Neural progenitor cell (in vitro differentiated cells): ENCODE results near the gene KIF12. TPM values are rescaled to one million over a fixed set of nuclear protein-coding genes. Genes with fewer than 3 reads are reported as not detected.

Experiments used
- DNase-seq: peaks from one replicate; pipeline ENCODE4 v3.0.0-alpha.2; 2016; ENCODE audit warnings: low spot score
- H2AFZ ChIP-seq: fragments of 200-600 bp; sonication (generic); replicated peaks from 2 replicates; pipeline ENCODE4 v1.6.1; 2016; ENCODE audit warnings: antibody characterized with exemption
- H3F3A ChIP-seq: fragments of 200-600 bp; sonication (generic); 2 replicates; pipeline ENCODE4 v1.6.1; 2016; ENCODE audit warnings: antibody characterized with exemption, low read depth
- H3K27ac ChIP-seq: fragments of 200-600 bp; sonication (generic); 2 replicates; pipeline ENCODE4 v1.5.1; 2016; ENCODE audit warnings: mild to moderate bottlenecking
- H3K27me3 ChIP-seq: fragments of 200-600 bp; sonication (generic); 2 replicates; pipeline ENCODE4 v1.6.1; 2016; ENCODE audit warnings: mild to moderate bottlenecking, moderate library complexity
- H3K36me3 ChIP-seq: fragments of 200-600 bp; sonication (generic); 2 replicates; pipeline ENCODE4 v1.5.1; 2016
- H3K4me1 ChIP-seq: fragments of 200-600 bp; sonication (generic); 2 replicates; pipeline ENCODE4 v1.6.1; 2016; ENCODE audit warnings: mixed run types
- H3K4me2 ChIP-seq: fragments of 200-600 bp; sonication (generic); 2 replicates; pipeline ENCODE4 v1.6.1; 2016
- H3K4me3 ChIP-seq: fragments of 200-600 bp; sonication (generic); 2 replicates; pipeline ENCODE4 v1.5.1; 2016
- H3K79me2 ChIP-seq: fragments of 200-600 bp; sonication (generic); 2 replicates; pipeline ENCODE4 v1.6.1; 2016; ENCODE audit warnings: low read depth
- H3K9ac ChIP-seq: fragments of 200-600 bp; sonication (generic); 2 replicates; pipeline ENCODE4 v1.6.1; 2016
- H3K9me3 ChIP-seq: fragments of 200-600 bp; sonication (generic); 2 replicates; pipeline ENCODE4 v1.5.1; 2016; ENCODE audit warnings: low read depth
- H4K20me1 ChIP-seq: fragments of 200-600 bp; sonication (generic); 2 replicates; pipeline ENCODE4 v1.6.1; 2016; ENCODE audit warnings: low read depth
- H3K27ac Mint-ChIP-seq: 3 replicates; pipeline ENCODE4 v1.8.0; 2021; ENCODE audit warnings: mixed read lengths
- H3K27me3 Mint-ChIP-seq: 2 replicates; pipeline ENCODE4 v1.8.0; 2022; ENCODE audit warnings: low read depth, mild to moderate bottlenecking, inconsistent platforms, moderate library complexity, mixed read lengths; ENCODE audit not compliant: insufficient read depth
- H3K36me3 Mint-ChIP-seq: 3 replicates; pipeline ENCODE4 v1.8.0; 2021; ENCODE audit warnings: mixed read lengths
- H3K4me1 Mint-ChIP-seq: 3 replicates; pipeline ENCODE4 v1.8.0; 2021; ENCODE audit warnings: mixed read lengths
- H3K4me3 Mint-ChIP-seq: 3 replicates; pipeline ENCODE4 v1.8.0; 2021; ENCODE audit warnings: mild to moderate bottlenecking, moderate library complexity, mixed read lengths
- H3K9me3 Mint-ChIP-seq: 3 replicates; pipeline ENCODE4 v1.8.0; 2020; ENCODE audit warnings: mixed read lengths
- EZH2 ChIP-seq: fragments of 200-600 bp; sonication (generic); IDR thresholded peaks from 2 replicates; pipeline ENCODE4 v1.6.1; 2017; ENCODE audit warnings: antibody characterized with exemption, mild to moderate bottlenecking, moderate library complexity
- EZH2phosphoT487 ChIP-seq: fragments of 200-600 bp; sonication (generic); IDR thresholded peaks from 2 replicates; pipeline ENCODE4 v1.6.1; 2017; ENCODE audit warnings: antibody characterized with exemption
- total RNA-seq: library from RNA; depleted of rRNA; stranded (reverse); fragments of >200 nt; gene quantifications from 2 replicates; pipeline ENCODE4 v1.2.3, GENCODE V29; 2015; ENCODE audit warnings: low replicate concordance
- TF ChIP-seq, protein P1 (sequence below): fragments of 200-600 bp; sonication (generic); IDR thresholded peaks from 2 replicates; pipeline ENCODE4 v1.5.1; 2017; ENCODE audit warnings: antibody characterized with exemption, mild to moderate bottlenecking

KIF12 gene
- total RNA-seq, 1 donor from 2014 or later = 0.56 TPM

DNA sequence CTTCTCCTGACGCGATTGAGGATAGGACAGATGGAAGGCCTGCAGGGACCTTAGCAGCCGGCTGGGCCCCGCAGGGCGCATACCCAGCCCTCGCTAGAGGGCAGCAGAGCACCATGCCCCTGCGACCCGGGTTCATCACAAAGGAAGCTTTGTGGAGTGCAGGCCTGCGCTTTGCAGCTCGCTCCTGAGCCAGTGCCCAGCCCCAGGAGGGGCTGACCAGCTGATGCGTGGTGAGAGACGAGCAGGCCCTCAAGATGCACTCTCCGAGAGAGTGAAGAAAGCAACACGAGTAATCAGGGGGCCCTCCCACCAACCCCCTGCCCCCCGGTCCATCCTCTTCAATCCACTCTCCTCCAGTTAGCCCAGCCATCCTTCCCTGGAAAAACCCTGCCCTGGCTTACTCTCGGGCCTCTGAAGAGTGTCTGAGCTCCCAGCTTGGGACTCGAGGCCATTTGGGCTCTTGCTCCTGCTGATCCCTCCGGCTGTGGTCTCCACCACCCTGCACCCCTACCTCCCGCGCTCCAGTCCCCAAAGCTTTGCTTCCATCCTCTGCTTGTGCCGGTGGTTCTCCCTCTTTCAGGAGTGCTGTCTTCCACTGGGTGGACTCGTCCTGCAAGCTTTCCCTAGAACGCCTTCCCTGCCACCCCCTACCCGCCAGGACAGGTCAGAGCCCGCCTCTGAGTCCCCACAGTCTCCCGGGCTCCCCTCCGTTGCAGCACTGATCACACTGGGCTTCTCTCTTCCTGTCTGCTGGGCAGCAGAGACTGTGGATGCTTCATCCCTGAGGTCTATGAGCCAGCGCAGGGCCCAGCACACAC is 9.1 kb upstream of the KIF12 start:
- Histone ChIP-seq H4K20me1 (no peaks in the 10 kb centered on the region), H3K4me3 (no peak overlapping the region), H3K4me1 (no peaks in the 10 kb centered on the region), H3K27me3 (peaks cover 35% of the 10 kb centered on the region), H3K9me3 (no peaks in the 10 kb centered on the region), H3K27ac (no peak overlapping the region), H2AFZ (peak overlapping the region; percentile 59), H3K4me2 (no peak overlapping the region), H3K36me3 (no peaks in the 10 kb centered on the region), H3K9ac (no peak overlapping the region), H3K79me2 (no peaks in the 10 kb centered on the region), H3F3A (no peaks in the 10 kb centered on the region)
- H3K4me3 Mint-ChIP-seq = peak overlapping the region; percentile 19
- TF ChIP-seq EZH2phosphoT487 = no peak
- TF ChIP-seq, protein P1, sequence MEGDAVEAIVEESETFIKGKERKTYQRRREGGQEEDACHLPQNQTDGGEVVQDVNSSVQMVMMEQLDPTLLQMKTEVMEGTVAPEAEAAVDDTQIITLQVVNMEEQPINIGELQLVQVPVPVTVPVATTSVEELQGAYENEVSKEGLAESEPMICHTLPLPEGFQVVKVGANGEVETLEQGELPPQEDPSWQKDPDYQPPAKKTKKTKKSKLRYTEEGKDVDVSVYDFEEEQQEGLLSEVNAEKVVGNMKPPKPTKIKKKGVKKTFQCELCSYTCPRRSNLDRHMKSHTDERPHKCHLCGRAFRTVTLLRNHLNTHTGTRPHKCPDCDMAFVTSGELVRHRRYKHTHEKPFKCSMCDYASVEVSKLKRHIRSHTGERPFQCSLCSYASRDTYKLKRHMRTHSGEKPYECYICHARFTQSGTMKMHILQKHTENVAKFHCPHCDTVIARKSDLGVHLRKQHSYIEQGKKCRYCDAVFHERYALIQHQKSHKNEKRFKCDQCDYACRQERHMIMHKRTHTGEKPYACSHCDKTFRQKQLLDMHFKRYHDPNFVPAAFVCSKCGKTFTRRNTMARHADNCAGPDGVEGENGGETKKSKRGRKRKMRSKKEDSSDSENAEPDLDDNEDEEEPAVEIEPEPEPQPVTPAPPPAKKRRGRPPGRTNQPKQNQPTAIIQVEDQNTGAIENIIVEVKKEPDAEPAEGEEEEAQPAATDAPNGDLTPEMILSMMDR = peak; percentile 99
- peak; percentile 94 for DNase-seq
- H3K27ac Mint-ChIP-seq = peak overlapping the region; percentile 82
- peaks cover 10% of the 10 kb centered on the region for H3K4me1 Mint-ChIP-seq
- no peaks in the 10 kb centered on the region for H3K9me3 Mint-ChIP-seq
- peaks cover 7% of the 10 kb centered on the region for H3K27me3 Mint-ChIP-seq
- H3K36me3 Mint-ChIP-seq = no peaks in the 10 kb centered on the region

DNA sequence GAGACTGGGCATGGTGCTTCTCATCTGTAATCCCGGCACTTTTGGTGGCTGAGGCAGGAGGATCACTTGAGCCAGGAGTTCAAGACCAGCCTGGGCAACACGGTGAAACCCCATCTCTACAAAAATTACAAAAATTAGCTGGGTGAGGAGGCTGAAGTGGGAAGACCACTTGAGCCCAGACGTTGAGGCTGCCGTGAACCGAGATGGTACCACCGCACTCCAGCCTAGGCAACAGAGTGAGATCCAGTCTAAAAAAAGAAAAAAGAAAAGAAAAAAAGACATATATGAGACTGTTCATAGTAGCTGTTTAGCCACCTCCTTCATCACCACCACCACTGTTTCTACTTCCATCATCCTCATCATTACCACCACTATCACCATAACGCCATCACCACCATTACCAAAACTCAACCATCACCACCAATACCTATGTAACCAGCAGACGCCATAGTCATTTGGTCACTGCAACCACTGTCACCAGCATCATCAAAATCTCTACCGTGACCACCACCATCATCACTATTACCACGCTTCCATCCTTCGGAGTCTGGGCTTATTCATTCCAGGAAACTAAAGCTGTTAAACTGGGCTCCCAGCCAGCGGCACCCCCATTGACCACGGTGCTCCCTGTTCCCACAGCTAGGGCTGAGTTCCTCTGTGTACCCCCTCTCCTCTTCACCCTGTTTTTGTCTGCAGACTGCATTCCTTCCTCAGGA is 8.4 kb upstream of the KIF12 start:
- Histone ChIP-seq H3K4me2 (no peak overlapping the region), H3K79me2 (no peaks in the 10 kb centered on the region), H3K9ac (no peak overlapping the region), H3K4me1 (no peaks in the 10 kb centered on the region), H3K9me3 (no peaks in the 10 kb centered on the region), H3K4me3 (no peak overlapping the region), H4K20me1 (no peaks in the 10 kb centered on the region), H3K27me3 (peaks cover 35% of the 10 kb centered on the region), H2AFZ (peak overlapping the region; percentile 45), H3K27ac (no peak overlapping the region), H3K36me3 (no peaks in the 10 kb centered on the region), H3F3A (no peaks in the 10 kb centered on the region)
- no peak for DNase-seq
- TF ChIP-seq EZH2phosphoT487 (no peak), EZH2 (no peak)
- TF ChIP-seq, protein P1 = no peak
- Mint-ChIP-seq H3K4me3 (no peak overlapping the region), H3K36me3 (peaks cover 2% of the 10 kb centered on the region), H3K27me3 (peaks cover 7% of the 10 kb centered on the region), H3K27ac (no peak overlapping the region), H3K9me3 (peaks cover 3% of the 10 kb centered on the region), H3K4me1 (peaks cover 10% of the 10 kb centered on the region)

DNA sequence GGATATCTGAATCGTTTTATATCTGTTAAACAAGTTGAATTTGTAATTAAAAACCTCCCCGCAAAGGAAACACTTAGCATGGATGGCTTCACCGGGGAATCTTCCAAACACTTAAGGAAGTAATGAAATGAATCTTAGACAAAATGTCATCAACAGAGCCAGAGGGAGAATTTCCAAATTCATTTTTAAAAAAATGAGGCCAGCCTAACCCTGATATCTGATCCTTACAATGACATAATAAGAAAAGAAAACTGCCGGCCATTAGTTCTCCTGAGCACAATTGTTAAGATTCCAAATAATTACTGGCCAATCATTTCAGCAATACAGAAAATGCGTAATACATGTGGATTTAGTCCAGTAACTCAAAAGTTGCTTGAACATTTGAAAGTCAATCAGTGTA is 6.1 kb upstream of the KIF12 start:
- Histone ChIP-seq H4K20me1 (no peaks in the 10 kb centered on the region), H3K9ac (no peak overlapping the region), H3K27me3 (peaks cover 48% of the 10 kb centered on the region), H3K4me2 (no peak overlapping the region), H3K79me2 (no peaks in the 10 kb centered on the region), H3F3A (no peaks in the 10 kb centered on the region), H3K4me1 (no peaks in the 10 kb centered on the region), H3K9me3 (no peaks in the 10 kb centered on the region), H2AFZ (no peak overlapping the region), H3K36me3 (no peaks in the 10 kb centered on the region), H3K4me3 (no peak overlapping the region), H3K27ac (no peak overlapping the region)
- peaks cover 11% of the 10 kb centered on the region for H3K4me1 Mint-ChIP-seq
- H3K27ac Mint-ChIP-seq = no peak overlapping the region
- no peak overlapping the region for H3K4me3 Mint-ChIP-seq
- no peak for DNase-seq
- H3K27me3 Mint-ChIP-seq = peaks cover 2% of the 10 kb centered on the region
- H3K36me3 Mint-ChIP-seq = peaks cover 4% of the 10 kb centered on the region
- TF ChIP-seq EZH2 = no peak
- no peak for TF ChIP-seq EZH2phosphoT487
- TF ChIP-seq, protein P1 = no peak
- peaks cover 11% of the 10 kb centered on the region for H3K9me3 Mint-ChIP-seq
